ENCODE results near the gene SYNDIG1.

- TF ChIP-seq, protein P1, sequence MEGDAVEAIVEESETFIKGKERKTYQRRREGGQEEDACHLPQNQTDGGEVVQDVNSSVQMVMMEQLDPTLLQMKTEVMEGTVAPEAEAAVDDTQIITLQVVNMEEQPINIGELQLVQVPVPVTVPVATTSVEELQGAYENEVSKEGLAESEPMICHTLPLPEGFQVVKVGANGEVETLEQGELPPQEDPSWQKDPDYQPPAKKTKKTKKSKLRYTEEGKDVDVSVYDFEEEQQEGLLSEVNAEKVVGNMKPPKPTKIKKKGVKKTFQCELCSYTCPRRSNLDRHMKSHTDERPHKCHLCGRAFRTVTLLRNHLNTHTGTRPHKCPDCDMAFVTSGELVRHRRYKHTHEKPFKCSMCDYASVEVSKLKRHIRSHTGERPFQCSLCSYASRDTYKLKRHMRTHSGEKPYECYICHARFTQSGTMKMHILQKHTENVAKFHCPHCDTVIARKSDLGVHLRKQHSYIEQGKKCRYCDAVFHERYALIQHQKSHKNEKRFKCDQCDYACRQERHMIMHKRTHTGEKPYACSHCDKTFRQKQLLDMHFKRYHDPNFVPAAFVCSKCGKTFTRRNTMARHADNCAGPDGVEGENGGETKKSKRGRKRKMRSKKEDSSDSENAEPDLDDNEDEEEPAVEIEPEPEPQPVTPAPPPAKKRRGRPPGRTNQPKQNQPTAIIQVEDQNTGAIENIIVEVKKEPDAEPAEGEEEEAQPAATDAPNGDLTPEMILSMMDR (IDR thresholded peaks at IDR 0.05) = no peak
- TF ChIP-seq JUNB (IDR thresholded peaks at IDR 0.05) (no peak), EP300 (IDR thresholded peaks at IDR 0.05) (no peak), RFX5 (IDR thresholded peaks at IDR 0.05) (no peak), HDAC2 (IDR thresholded peaks at IDR 0.05) (no peak)
Measured at GRCh38 chr20:24683676-24684075, 214.2 kb downstream of the SYNDIG1 start.
